IPS-NIHi7 (cell line): ENCODE data around the gene PDXK.

Experiments
- DNase-seq: peaks from one replicate; pipeline ENCODE4 v3.0.0; 2012; ENCODE audit warnings: mixed read lengths; ENCODE audit errors: extremely low spot score

The PDXK gene

GRCh38 chr21:43803558-43804300, 84.8 kb downstream of the PDXK start:
- DNase-seq, result no peak

- no peak for DNase-seq
Observed at GRCh38 chr21:43805275-43805800, 86.4 kb downstream of the PDXK start.

GRCh38 chr21:43806017-43806710, 87.2 kb downstream of the PDXK start:
- DNase-seq, result no peak

- DNase-seq, result no peak
Observed at GRCh38 chr21:43808367-43808766, 89.4 kb downstream of the PDXK start.

GRCh38 chr21:43808832-43809251, 89.9 kb downstream of the PDXK start:
- DNase-seq, result no peak

GRCh38 chr21:43809346-43809799, 90.4 kb downstream of the PDXK start:
- DNase-seq, result no peak

- DNase-seq, result no peak
Observed at GRCh38 chr21:43809853-43810504, 91.0 kb downstream of the PDXK start.

- peak; percentile 95 for DNase-seq
Observed at GRCh38 chr21:43810505-43811261, 91.8 kb downstream of the PDXK start.

- DNase-seq, result no peak
Observed at GRCh38 chr21:43811262-43812105, 92.6 kb downstream of the PDXK start.
